HUES64 (cell line): Measurements from ENCODE around the gene CTSF.
"Not testable (repeated sequence)": the region's sequence is repeated elsewhere in the genome, so short reads cannot be mapped to it uniquely, and the experiment has no call there.

Experiments
- H3K27ac ChIP-seq: 2 replicates; pipeline ENCODE4 v1.7.0; 2013; ENCODE audit warnings: low read depth, low read length, inconsistent platforms
- H3K27me3 ChIP-seq: 2 replicates; pipeline ENCODE4 v1.6.1; 2013; ENCODE audit warnings: mild to moderate bottlenecking, low read length; ENCODE audit not compliant: insufficient read depth
- H3K36me3 ChIP-seq: 2 replicates; pipeline ENCODE4 v1.6.1; 2013; ENCODE audit warnings: mild to moderate bottlenecking, low read length; ENCODE audit not compliant: insufficient read depth
- H3K4me1 ChIP-seq: 2 replicates; pipeline ENCODE4 v1.6.1; 2013; ENCODE audit warnings: mild to moderate bottlenecking, low read length, moderate library complexity; ENCODE audit not compliant: insufficient read depth
- H3K4me3 ChIP-seq: 2 replicates; pipeline ENCODE4 v1.5.1; 2013; ENCODE audit warnings: mild to moderate bottlenecking, low read length, moderate library complexity
- H3K9ac ChIP-seq: 2 replicates; pipeline ENCODE4 v1.6.1; 2013; ENCODE audit warnings: mild to moderate bottlenecking, low read depth, low read length
- H3K9me3 ChIP-seq: 2 replicates; pipeline ENCODE4 v1.6.1; 2013; ENCODE audit warnings: low read depth, low read length; ENCODE audit not compliant: insufficient read depth
- WGBS: fragments of 150-250, 120-280 bp; methylation state at CpG from one replicate; pipeline ENCODE4 v1.1.7; 2013; ENCODE audit warnings: missing lambda C conversion rate; 5-methylcytosine and 5-hydroxymethylcytosine counted together

The CTSF gene

DNA sequence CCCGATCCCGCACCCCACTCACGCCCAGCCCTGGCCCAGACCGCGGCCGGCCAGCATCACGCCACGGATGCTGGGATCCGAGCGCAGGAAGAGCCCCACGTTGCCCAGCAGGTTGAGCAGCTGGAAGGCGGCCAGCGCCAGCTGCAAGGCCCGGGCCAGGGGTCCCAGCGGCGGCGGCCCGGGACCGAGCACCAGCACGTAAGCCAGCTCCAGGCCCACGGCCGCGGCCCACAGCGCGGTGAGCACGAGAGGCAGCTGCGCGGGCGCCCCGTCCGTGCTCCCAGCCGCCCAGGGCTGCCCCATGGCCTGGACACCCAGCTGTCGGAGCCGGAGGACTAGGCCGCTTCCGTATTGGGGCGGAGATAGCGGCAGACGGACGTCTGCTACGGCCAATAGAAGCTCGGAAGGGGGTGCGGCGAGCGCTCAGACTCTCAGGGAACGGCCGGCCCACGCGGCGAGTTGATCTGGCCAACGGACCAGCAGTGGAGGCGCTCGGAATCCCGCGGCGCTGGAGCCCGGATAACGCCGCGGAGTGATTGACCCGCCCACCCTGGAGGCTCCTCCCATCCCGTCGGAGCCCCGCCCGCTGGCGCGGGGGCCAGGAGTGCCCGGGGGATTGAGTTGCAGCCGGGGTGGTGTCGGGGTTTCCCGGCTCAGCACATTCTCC, 22.6 kb downstream of the CTSF start, which contains the start of gene ZDHHC24:
Gene ZDHHC24 (minus strand): TSS at position 348 of the 667 bp plus-strand sequence. CDS start 45 bp downstream, at position 303.
- peak within 1 kb of the TSS; percentile 84 for H3K9ac ChIP-seq
- H3K9me3 ChIP-seq: no peaks in the 10 kb centered on the region
- H3K36me3 ChIP-seq: no peaks in the 10 kb centered on the region; the same call in 1 of the 2 replicates
- H3K4me1 ChIP-seq: peaks cover 10% of the 10 kb centered on the region
- H3K27ac ChIP-seq: peak within 1 kb of the TSS; percentile 55
- H3K4me3 ChIP-seq: peak within 1 kb of the TSS; percentile 87
- WGBS: under 1% methylated on average over 71 of the region's 71 CpGs
- H3K27me3 ChIP-seq: no peaks in the 10 kb centered on the region

DNA sequence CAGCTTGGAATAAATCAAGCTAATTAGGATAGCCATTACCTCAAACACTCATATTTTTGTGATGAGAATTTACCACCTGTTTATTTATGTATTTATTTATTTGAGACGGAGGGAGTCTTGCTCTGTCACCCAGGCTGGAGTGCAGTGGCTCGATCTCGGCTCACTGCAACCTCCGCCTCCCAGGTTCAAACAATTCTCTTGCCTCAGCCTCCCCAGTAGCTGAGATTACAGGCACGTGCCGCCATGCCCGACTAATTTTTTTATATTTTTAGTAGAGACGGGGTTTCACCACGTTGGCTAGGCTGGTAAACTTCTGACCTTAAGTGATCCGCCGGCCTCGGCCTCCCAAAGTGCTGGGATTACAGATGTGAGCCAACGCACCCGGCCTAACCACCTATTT, 23.5 kb downstream of the CTSF start:
- H3K9ac ChIP-seq, H3K27ac ChIP-seq, H3K36me3 ChIP-seq: not testable (repeated sequence)

DNA sequence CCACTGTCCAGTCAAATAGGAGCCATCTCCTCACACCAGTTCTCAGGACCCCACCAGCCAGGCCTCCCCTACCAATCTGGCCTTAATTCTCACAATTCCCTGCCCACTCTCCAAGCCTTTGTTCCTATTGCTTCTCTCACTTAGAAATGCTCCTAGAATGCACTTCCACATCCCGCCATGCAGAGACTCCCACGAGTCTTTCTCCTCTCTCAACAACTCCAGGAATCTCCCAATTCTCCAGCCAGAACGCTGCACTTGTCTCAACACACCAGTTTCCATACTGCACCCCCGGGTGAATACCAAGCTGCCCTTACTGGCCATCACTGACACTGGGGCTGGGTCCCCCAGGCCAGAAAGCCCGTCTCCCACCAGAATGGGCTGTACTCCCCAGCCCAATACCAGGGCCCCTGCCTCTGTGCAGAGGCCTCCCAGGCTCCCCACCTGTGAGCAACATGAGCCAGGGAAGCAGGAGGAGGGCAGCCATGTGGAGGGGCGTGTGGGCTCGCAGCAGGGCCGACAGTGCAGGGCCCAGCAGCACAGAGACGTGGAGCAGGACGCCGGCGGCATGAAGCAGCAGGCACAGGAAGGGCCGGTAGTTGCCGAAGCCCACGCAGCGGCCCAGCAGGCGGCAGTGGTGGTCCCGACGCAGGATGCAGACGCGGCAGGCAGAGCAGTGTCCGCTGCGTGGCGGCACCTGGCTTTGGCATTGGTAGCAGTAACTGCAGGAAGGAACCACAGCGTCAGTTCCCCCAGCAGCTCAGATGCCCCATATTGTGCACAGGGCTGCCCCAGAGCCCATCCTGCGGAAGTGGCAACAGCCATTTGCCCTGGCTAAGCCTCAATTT, 24.9 kb downstream of the CTSF start:
- H3K27ac ChIP-seq: no peak overlapping the region
- H3K9me3 ChIP-seq: no peaks in the 10 kb centered on the region
- no peaks in the 10 kb centered on the region for H3K27me3 ChIP-seq
- no peaks in the 10 kb centered on the region; the same call in 1 of the 2 replicates for H3K36me3 ChIP-seq
- WGBS: 55% methylated on average over 26 of the region's 26 CpGs
- H3K4me3 ChIP-seq: no peak overlapping the region
- H3K9ac ChIP-seq: no peak overlapping the region
- peaks cover 10% of the 10 kb centered on the region for H3K4me1 ChIP-seq

More for the DNA sequence above, 23.5 kb downstream of the CTSF start:
- not testable (repeated sequence) for H3K9me3 ChIP-seq, H3K27me3 ChIP-seq
- H3K4me1 ChIP-seq: peaks cover 10% of the 10 kb centered on the region
- 89% methylated on average over 14 of the region's 14 CpGs for WGBS
- peak overlapping the region; percentile 87 for H3K4me3 ChIP-seq

DNA sequence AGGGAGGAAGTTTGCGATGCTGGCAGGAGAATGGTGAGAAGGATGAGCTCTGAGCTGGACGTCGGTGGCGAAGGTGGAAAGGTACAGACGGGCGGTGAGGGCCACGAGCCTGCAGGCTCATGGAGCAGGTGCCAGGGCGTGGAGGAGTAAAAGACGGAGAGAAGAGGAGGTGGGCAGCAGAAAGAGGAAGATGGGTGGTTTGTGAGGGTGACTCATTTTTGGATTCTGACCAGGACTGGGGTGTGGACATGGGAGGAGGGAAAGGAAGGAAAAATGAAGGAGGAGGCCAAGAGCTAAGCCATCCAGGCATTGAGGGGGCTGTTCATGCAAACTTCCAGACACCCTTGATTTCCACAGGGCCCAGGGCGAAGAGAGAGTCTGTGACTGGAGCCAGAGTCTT, 26.0 kb downstream of the CTSF start:
- Histone ChIP-seq H3K9ac (no peak overlapping the region), H3K4me3 (no peak overlapping the region), H3K36me3 (no peaks in the 10 kb centered on the region; the same call in 1 of the 2 replicates), H3K27ac (no peak overlapping the region), H3K4me1 (peaks cover 5% of the 10 kb centered on the region), H3K27me3 (no peaks in the 10 kb centered on the region), H3K9me3 (no peaks in the 10 kb centered on the region)
- 94% methylated on average over 10 of the region's 10 CpGs for WGBS

DNA sequence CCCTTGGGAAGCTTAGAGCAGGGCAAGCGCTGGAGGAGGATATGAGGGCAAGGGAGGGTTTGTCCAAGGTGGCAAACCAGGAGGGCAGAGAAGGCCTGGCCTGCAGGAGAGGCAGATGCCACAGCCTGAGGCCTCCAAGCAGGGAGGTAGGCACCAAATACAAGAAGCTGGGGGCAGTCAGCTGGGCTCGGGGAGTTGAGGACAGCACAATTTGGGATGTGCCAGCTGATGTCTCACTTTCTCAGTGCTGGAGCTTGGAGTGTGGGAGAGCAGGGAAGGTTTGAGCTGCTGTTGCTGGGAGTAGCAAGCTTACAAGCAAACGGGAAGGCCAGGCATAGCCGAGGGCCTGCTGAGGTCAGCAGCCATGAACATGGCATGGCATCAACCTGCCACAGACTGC, 26.5 kb downstream of the CTSF start:
- 93% methylated on average over 4 of the region's 4 CpGs for WGBS
- no peaks in the 10 kb centered on the region; the same call in 1 of the 2 replicates for H3K36me3 ChIP-seq

DNA sequence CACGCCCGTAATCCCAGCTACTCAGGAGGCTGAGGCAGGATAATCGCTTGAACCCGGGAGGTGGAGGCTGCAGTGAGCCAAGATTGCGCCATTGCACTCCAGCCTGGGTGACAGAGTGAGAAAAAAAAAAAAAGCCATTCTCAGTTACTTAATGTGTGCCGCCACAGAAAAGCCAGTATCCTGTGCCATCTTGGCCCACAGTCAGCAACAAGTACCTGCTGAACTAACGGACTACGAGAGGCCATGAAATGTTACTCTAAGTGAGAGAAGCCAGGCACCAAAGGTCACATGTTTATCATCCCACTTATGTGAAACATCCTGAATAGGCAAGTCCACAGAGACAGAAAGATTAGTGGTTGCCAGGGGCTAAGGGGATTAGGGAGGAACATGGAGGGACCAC, 27.8 kb downstream of the CTSF start:
- WGBS: 97% methylated on average over 8 of the region's 8 CpGs
- H3K4me3 ChIP-seq, H3K27me3 ChIP-seq: not testable (repeated sequence)

More for the DNA sequence above, 26.5 kb downstream of the CTSF start:
- Histone ChIP-seq H3K9me3 (no peaks in the 10 kb centered on the region), H3K4me1 (peaks cover 3% of the 10 kb centered on the region; the same call in 1 of the 2 replicates), H3K27ac (no peak overlapping the region), H3K9ac (no peak overlapping the region), H3K27me3 (no peaks in the 10 kb centered on the region), H3K4me3 (no peak overlapping the region)

DNA sequence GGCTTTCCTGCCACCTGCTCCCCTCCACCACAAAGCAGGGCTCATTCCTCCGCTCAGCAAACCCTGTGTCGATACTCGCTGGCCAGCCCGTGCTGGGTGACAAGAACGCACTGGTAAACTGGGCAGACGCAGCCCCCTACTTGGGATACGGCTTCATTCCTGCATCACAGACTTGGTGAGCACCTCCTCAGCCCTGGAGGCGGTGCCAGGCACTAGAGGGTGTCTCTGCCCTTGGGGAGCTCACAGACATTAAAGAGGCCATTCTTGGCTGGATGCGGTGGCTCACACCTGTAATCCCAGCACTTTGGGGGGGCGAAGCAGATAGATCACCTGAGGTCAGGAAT, 28.6 kb downstream of the CTSF start:
- no peaks in the 10 kb centered on the region; the same call in 1 of the 2 replicates for H3K36me3 ChIP-seq
- no peaks in the 10 kb centered on the region for H3K9me3 ChIP-seq
- H3K27ac ChIP-seq: no peak overlapping the region
- H3K4me1 ChIP-seq: no peaks in the 10 kb centered on the region
- no peaks in the 10 kb centered on the region for H3K27me3 ChIP-seq
- H3K4me3 ChIP-seq: no peak overlapping the region
- H3K9ac ChIP-seq: 0 out of 2 replicates have a peak overlapping the region, but pooled peaks have one; percentile 16
- 93% methylated on average over 10 of the region's 10 CpGs for WGBS

More for the DNA sequence above, 27.8 kb downstream of the CTSF start:
- not testable (repeated sequence) for H3K36me3 ChIP-seq, H3K27ac ChIP-seq, H3K9ac ChIP-seq, H3K9me3 ChIP-seq, H3K4me1 ChIP-seq

DNA sequence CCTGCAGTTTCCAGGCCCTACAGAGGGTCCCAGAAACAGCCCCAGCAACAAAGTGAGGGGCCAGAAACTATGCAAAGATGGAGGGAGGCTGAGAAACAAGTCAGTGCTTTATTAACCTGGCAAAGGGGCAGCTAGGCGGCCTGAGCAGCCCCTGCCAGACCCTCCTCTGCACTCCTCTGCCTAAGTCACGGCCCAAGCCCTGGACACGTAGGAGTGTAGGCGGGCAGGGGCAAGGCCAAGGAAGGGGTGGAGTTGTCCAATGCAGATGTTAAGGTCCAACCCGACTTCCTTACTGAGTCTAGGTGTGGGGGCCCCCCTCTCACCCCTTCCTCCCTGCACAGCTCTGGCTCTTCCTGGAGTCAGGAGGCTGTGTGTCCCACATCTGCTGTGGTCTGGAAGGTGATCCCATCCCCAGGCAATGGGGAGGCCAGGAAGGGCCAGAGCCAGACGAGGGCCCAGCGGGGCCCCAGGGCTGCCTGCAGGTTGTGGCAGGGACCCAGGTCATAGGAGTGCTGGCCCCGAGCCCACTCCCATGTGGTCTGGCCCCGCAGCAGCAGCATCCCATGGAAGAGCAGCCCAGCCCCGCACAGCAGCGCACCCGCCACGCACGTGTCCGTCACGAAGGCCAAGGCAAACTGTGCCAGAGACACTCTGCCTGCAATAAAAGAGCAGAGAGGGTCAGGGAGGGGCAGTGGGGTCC, 29.1 kb downstream of the CTSF start:
- no peaks in the 10 kb centered on the region; the same call in 1 of the 2 replicates for H3K36me3 ChIP-seq
- no peaks in the 10 kb centered on the region for H3K4me1 ChIP-seq
- no peaks in the 10 kb centered on the region for H3K27me3 ChIP-seq
- WGBS: 91% methylated on average over 16 of the region's 16 CpGs
- no peak overlapping the region for H3K4me3 ChIP-seq
- H3K27ac ChIP-seq: peak overlapping the region; percentile 55
- H3K9me3 ChIP-seq: no peaks in the 10 kb centered on the region
- peak overlapping the region; percentile 16; the same call in 1 of the 2 replicates for H3K9ac ChIP-seq

DNA sequence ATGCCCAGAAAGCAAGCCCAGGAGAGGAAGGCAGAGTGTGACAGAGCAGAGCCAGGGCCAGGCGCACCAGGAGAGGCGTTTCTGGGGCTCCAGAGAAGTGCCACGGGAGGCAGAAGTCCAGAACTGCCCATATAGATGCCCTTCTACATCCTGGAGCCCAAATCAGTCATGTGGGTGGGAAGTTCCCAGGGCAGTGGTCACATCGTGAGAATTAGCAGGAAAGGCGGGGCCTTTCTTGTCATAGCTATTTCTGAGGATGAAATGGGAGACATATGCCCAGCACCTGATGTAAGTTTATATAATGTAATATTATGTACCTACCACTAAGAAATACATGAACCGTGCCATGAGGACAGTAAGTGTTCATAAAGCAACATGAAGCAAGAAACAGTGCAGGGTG, 35.6 kb downstream of the CTSF start:
- H3K9ac ChIP-seq: no peak overlapping the region
- no peaks in the 10 kb centered on the region for H3K27me3 ChIP-seq
- WGBS: 87% methylated on average over 6 of the region's 6 CpGs
- H3K27ac ChIP-seq: no peak overlapping the region
- no peak overlapping the region for H3K4me3 ChIP-seq
- H3K4me1 ChIP-seq: no peaks in the 10 kb centered on the region
- no peaks in the 10 kb centered on the region for H3K9me3 ChIP-seq
- no peaks in the 10 kb centered on the region; the same call in 1 of the 2 replicates for H3K36me3 ChIP-seq

DNA sequence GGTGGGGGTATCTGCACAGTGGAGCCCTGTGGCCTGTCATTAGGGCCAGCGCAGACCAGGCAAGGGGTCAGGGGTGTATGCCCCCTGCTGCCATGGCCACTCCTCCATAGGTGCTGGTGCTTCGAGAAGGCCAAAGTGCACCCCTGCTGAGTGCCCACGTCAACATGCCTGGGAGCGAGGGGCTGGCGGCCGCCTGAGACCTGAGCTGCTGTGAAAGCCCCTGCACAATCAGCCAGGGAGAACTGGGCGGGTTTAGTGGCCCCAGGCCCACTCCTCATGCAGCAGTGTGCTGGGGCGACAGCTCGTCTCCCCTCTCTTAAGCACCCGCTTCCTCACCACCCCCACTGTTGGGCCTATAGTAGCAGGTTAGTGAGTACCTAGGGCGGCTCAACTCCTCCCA, 36.6 kb downstream of the CTSF start:
- Histone ChIP-seq H3K4me3 (no peak overlapping the region), H3K36me3 (peaks cover 3% of the 10 kb centered on the region), H3K9ac (no peak overlapping the region), H3K27me3 (no peaks in the 10 kb centered on the region), H3K9me3 (no peaks in the 10 kb centered on the region), H3K4me1 (no peaks in the 10 kb centered on the region), H3K27ac (no peak overlapping the region)
- 88% methylated on average over 11 of the region's 11 CpGs for WGBS
